HL-60 (cell line): ENCODE data around the gene MTHFD1L.

ENCODE experiments used
- DNase-seq, 2 experiments: peaks; one replicate each; pipeline ENCODE4 v3.0.0-alpha.2; 2010 to 2020; ENCODE audit warnings: low read depth in 1 of 2, low spot score in 1 of 2
- H3K27ac ChIP-seq: fragments of 250-450 bp; sonication (Bioruptor Pico); replicated peaks from 2 replicates; pipeline ENCODE4 v1.5.1; 2020; ENCODE audit warnings: mild to moderate bottlenecking, moderate library complexity
- H3K27me3 ChIP-seq: fragments of 250-450 bp; sonication (Bioruptor Pico); 2 replicates; pipeline ENCODE4 v1.5.1; 2021; ENCODE audit warnings: mild to moderate bottlenecking, moderate library complexity; ENCODE audit not compliant: insufficient read depth, poor library complexity, severe bottlenecking
- H3K4me3 ChIP-seq: replicated peaks from 2 replicates; pipeline ENCODE4 v1.5.1; 2011; ENCODE audit warnings: mild to moderate bottlenecking, control low read depth, low read length; ENCODE audit not compliant: insufficient read depth
- CTCF ChIP-seq: IDR thresholded peaks from one replicate; pipeline ENCODE4 v1.5.1; 2011; ENCODE audit warnings: low read length, control low read depth, inconsistent platforms; ENCODE audit not compliant: insufficient read depth
- GABPA ChIP-seq: IDR thresholded peaks from 2 replicates; pipeline ENCODE4 v1.6.1; 2012; ENCODE audit warnings: low read depth
- POLR2AphosphoS5 ChIP-seq: IDR thresholded peaks from 2 replicates; pipeline ENCODE4 v1.6.1; 2012; ENCODE audit warnings: low read depth
- REST ChIP-seq: IDR thresholded peaks from 2 replicates; pipeline ENCODE4 v1.6.1; 2012; ENCODE audit warnings: low read depth; ENCODE audit not compliant: insufficient replicate concordance
- SPI1 ChIP-seq: IDR thresholded peaks from 2 replicates; pipeline ENCODE4 v1.6.1; 2012; ENCODE audit warnings: low read depth, mild to moderate bottlenecking, borderline replicate concordance

The MTHFD1L gene

GRCh38 chr6:151027295-151027747 lies 161.8 kb downstream of the MTHFD1L start:
- Histone ChIP-seq H3K27ac (no peak overlapping the region), H3K27me3 (no peaks in the 10 kb centered on the region), H3K4me3 (no peak overlapping the region)
- DNase-seq, result no peak
- TF ChIP-seq REST (no peak), GABPA (no peak), SPI1 (no peak), CTCF (no peak), POLR2AphosphoS5 (no peak)

GRCh38 chr6:151027936-151028838 lies 162.7 kb downstream of the MTHFD1L start:
- Histone ChIP-seq H3K27me3 (no peaks in the 10 kb centered on the region), H3K4me3 (no peak overlapping the region), H3K27ac (no peak overlapping the region)
- no peak for TF ChIP-seq POLR2AphosphoS5
- no peak for TF ChIP-seq CTCF
- no peak for TF ChIP-seq SPI1
- no peak for TF ChIP-seq REST
- no peak for TF ChIP-seq GABPA
- DNase-seq, result no peak

GRCh38 chr6:151029970-151030369 lies 164.5 kb downstream of the MTHFD1L start:
- no peak for DNase-seq
- no peak overlapping the region for H3K27ac ChIP-seq
- H3K4me3 ChIP-seq, result no peak overlapping the region
- TF ChIP-seq CTCF, result no peak
- TF ChIP-seq POLR2AphosphoS5, result no peak
- TF ChIP-seq REST, result no peak
- no peak for TF ChIP-seq SPI1
- TF ChIP-seq GABPA, result no peak
- no peaks in the 10 kb centered on the region for H3K27me3 ChIP-seq
